Choroid plexus epithelial cell (primary cell): Measurements from ENCODE around the gene AGFG1.

ENCODE experiments used
- DNase-seq: peaks from one replicate; pipeline ENCODE4 v3.0.0-alpha.2; 2010; ENCODE audit warnings: low read depth
- H3K4me3 ChIP-seq: 2 replicates; pipeline ENCODE4 v1.5.1; 2011; ENCODE audit warnings: low read depth, mild to moderate bottlenecking, control low read depth, low read length, moderate library complexity
- CTCF ChIP-seq: conservative IDR thresholded peaks from 2 replicates; pipeline ENCODE4 v1.5.1; 2011; ENCODE audit warnings: low read depth, mild to moderate bottlenecking, control low read depth, inconsistent platforms, low read length, moderate library complexity

AGFG1 gene

GRCh38 chr2:227565080-227565479, 93.1 kb downstream of the AGFG1 start:
- no peak for DNase-seq
- TF ChIP-seq CTCF = no peak
- H3K4me3 ChIP-seq = no peak overlapping the region

GRCh38 chr2:227566012-227566411, 94.1 kb downstream of the AGFG1 start:
- DNase-seq = no peak
- no peak for TF ChIP-seq CTCF
- H3K4me3 ChIP-seq = no peak overlapping the region

- H3K4me3 ChIP-seq = no peak overlapping the region
- no peak for TF ChIP-seq CTCF
- DNase-seq = no peak
Observed at GRCh38 chr2:227568852-227569169, 96.9 kb downstream of the AGFG1 start.

- DNase-seq = no peak
- no peak for TF ChIP-seq CTCF
- H3K4me3 ChIP-seq = no peak overlapping the region
Observed at GRCh38 chr2:227570615-227571014, 98.7 kb downstream of the AGFG1 start.

- TF ChIP-seq CTCF = no peak
- no peak overlapping the region for H3K4me3 ChIP-seq
- DNase-seq = no peak
Observed at GRCh38 chr2:227576110-227576509, 104.2 kb downstream of the AGFG1 start.

- no peak for TF ChIP-seq CTCF
- DNase-seq = no peak
- no peak overlapping the region for H3K4me3 ChIP-seq
Observed at GRCh38 chr2:227576812-227577211, 104.9 kb downstream of the AGFG1 start.

- TF ChIP-seq CTCF = no peak
- no peak overlapping the region for H3K4me3 ChIP-seq
- DNase-seq = no peak
Observed at GRCh38 chr2:227577555-227577954, 105.6 kb downstream of the AGFG1 start.
